SK-N-SH (cell line): ENCODE results near the gene DPEP2.

Experiments
- EP300 ChIP-seq, 2 experiments: IDR thresholded peaks; 2 replicates each; pipeline versions ENCODE4 v1.4.0 to v1.6.1; 2012; ENCODE audit warnings: borderline replicate concordance in 1 of 2, low read depth in 1 of 2, low read length in 1 of 2
- RAD21 ChIP-seq: IDR thresholded peaks from 2 replicates; pipeline ENCODE4 v1.6.1; 2012; ENCODE audit warnings: mild to moderate bottlenecking, low read length
- RCOR1 ChIP-seq: fragments of 150-350 bp; IDR thresholded peaks from 2 replicates; pipeline ENCODE4 v1.6.1; 2017; ENCODE audit warnings: antibody characterized with exemption, low read length
- SMC3 ChIP-seq: IDR thresholded peaks from 2 replicates; pipeline ENCODE4 v1.6.1; 2012; ENCODE audit warnings: low read depth, low read length, improper control_type of control experiment
- TF ChIP-seq, protein P1 (sequence below): fragments of 200-600 bp; sonication (generic); IDR thresholded peaks from 2 replicates; pipeline ENCODE4 v1.6.1; 2017; ENCODE audit warnings: antibody characterized with exemption, mild to moderate bottlenecking, moderate library complexity
- TF ChIP-seq, protein P2 (sequence below): fragments of 150-350 bp; IDR thresholded peaks from 2 replicates; pipeline ENCODE4 v1.6.1; 2017; ENCODE audit warnings: antibody characterized with exemption, low read length, low read depth, borderline replicate concordance
- TF ChIP-seq, protein P3 (sequence below): IDR thresholded peaks from 2 replicates; pipeline ENCODE4; 2012

DNA sequence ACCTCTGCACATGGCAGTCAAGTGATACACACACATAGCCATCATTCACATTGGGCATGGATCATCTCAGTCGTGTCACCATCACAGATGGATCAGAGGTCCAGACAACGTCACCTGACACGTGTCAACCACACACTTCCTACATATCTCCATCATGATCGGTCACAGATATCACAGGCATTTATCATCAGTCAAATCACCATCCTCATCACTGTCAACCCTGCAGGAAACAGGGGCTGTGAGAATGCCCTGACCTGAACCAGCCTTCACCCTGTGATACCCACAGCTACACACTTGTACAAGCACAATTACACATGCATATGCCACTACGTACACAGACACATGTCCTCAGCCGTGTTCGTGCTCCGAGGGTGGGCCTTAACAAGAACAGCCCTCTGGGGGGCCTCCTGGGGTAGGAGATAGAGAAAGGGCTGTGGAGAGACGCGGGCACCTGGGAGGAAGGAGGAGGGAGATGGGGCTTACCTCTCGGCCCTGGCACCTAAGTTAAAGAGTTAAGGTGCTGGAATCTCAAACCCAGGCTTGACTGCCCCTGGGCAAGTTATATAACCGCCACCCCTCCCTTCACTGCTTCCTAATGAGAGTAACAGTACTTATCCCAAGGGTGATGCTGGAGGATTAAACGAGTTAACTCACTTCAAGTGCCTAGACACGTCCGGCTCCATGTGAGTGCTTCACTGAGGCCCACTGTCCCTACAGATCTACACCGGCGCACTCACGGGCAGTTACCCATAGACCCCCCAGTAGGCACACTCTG is 31.9 kb downstream of the DPEP2 start:
- TF ChIP-seq, protein P1, sequence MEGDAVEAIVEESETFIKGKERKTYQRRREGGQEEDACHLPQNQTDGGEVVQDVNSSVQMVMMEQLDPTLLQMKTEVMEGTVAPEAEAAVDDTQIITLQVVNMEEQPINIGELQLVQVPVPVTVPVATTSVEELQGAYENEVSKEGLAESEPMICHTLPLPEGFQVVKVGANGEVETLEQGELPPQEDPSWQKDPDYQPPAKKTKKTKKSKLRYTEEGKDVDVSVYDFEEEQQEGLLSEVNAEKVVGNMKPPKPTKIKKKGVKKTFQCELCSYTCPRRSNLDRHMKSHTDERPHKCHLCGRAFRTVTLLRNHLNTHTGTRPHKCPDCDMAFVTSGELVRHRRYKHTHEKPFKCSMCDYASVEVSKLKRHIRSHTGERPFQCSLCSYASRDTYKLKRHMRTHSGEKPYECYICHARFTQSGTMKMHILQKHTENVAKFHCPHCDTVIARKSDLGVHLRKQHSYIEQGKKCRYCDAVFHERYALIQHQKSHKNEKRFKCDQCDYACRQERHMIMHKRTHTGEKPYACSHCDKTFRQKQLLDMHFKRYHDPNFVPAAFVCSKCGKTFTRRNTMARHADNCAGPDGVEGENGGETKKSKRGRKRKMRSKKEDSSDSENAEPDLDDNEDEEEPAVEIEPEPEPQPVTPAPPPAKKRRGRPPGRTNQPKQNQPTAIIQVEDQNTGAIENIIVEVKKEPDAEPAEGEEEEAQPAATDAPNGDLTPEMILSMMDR: no peak
- TF ChIP-seq RCOR1: no peak
- no peak for TF ChIP-seq EP300 (IDR thresholded peaks at IDR 0.05; ENCODE audit: borderline replicate concordance in 1 of 2, low read depth in 1 of 2, low read length in 1 of 2)
- TF ChIP-seq SMC3: no peak
- no peak for TF ChIP-seq RAD21
- TF ChIP-seq, protein P2, sequence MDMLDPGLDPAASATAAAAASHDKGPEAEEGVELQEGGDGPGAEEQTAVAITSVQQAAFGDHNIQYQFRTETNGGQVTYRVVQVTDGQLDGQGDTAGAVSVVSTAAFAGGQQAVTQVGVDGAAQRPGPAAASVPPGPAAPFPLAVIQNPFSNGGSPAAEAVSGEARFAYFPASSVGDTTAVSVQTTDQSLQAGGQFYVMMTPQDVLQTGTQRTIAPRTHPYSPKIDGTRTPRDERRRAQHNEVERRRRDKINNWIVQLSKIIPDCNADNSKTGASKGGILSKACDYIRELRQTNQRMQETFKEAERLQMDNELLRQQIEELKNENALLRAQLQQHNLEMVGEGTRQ: no peak
- TF ChIP-seq, protein P3, sequence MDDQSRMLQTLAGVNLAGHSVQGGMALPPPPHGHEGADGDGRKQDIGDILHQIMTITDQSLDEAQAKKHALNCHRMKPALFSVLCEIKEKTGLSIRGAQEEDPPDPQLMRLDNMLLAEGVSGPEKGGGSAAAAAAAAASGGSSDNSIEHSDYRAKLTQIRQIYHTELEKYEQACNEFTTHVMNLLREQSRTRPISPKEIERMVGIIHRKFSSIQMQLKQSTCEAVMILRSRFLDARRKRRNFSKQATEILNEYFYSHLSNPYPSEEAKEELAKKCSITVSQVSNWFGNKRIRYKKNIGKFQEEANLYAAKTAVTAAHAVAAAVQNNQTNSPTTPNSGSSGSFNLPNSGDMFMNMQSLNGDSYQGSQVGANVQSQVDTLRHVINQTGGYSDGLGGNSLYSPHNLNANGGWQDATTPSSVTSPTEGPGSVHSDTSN: no peak
